ENCODE measurements around the gene AVPI1.

DNA sequence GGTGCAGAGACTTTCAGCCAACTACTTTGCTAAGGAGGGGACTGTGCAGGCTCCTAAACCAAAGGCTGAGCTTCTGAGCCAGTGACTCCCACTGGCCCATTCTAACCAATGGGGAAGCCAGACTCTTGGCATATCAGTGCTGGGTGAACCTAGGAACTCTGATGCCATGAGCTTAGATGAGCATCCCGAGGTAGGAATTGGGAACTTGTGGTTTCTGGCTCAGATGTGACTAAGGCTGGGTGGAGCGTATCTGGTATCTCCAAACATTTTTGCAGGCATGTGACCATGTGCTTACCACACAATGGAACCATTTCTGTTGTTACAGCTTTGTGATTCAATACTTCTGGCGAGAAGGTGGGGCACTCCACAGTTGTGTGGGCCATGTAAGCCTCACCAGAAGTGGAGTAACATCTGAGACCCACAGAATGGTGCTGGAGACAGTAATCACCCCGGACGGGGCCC is 2.5 kb upstream of the AVPI1 start:
- TF ChIP-seq, protein P1, sequence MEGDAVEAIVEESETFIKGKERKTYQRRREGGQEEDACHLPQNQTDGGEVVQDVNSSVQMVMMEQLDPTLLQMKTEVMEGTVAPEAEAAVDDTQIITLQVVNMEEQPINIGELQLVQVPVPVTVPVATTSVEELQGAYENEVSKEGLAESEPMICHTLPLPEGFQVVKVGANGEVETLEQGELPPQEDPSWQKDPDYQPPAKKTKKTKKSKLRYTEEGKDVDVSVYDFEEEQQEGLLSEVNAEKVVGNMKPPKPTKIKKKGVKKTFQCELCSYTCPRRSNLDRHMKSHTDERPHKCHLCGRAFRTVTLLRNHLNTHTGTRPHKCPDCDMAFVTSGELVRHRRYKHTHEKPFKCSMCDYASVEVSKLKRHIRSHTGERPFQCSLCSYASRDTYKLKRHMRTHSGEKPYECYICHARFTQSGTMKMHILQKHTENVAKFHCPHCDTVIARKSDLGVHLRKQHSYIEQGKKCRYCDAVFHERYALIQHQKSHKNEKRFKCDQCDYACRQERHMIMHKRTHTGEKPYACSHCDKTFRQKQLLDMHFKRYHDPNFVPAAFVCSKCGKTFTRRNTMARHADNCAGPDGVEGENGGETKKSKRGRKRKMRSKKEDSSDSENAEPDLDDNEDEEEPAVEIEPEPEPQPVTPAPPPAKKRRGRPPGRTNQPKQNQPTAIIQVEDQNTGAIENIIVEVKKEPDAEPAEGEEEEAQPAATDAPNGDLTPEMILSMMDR (IDR thresholded peaks at IDR 0.05; ENCODE audit: insufficient read depth, low read depth, low read length): no peak
- TF ChIP-seq EZH2 (IDR thresholded peaks at IDR 0.05; ENCODE audit: insufficient read depth, low read length): no peak

Measured in astrocyte (in vitro differentiated cells and primary cell).